Tibial nerve (tissue), 4 donors: ENCODE data around the gene KIF21A. TPM values are rescaled to one million over a fixed set of nuclear protein-coding genes. Genes with fewer than 3 reads are reported as not detected.

Experiments
- DNase-seq, 2 donors: peaks; one replicate each; pipeline ENCODE4 v3.0.0-alpha.2; 2019; ENCODE audit warnings: low spot score in 2 of 2
- H3K27ac ChIP-seq, 4 donors: fragments of 200-600 bp; sonication (generic) in 3 of 4; one replicate each; pipeline ENCODE4 v1.5.1; 2017 to 2019; ENCODE audit warnings: mild to moderate bottlenecking in 1 of 4
- H3K27me3 ChIP-seq, 2 donors: fragments of 200-600 bp; sonication (generic) in 1 of 2; one replicate each; pipeline versions ENCODE4 v1.5.1 to v1.6.0; 2017 to 2019
- H3K36me3 ChIP-seq, 3 donors: fragments of 200-600 bp; sonication (generic); one replicate each; pipeline ENCODE4 v1.5.1; 2018 to 2019
- H3K4me1 ChIP-seq, 4 donors: fragments of 200-600 bp; sonication (generic) in 3 of 4; one replicate each; pipeline ENCODE4 v1.5.1; 2017 to 2019
- H3K4me3 ChIP-seq, 4 donors: fragments of 200-600 bp; sonication (generic) in 3 of 4; one replicate each; pipeline ENCODE4 v1.5.1; 2017 to 2019; ENCODE audit warnings: mild to moderate bottlenecking in 1 of 4, moderate library complexity in 1 of 4
- H3K9me3 ChIP-seq, 4 donors: fragments of 200-600 bp; sonication (generic) in 3 of 4; one replicate each; pipeline ENCODE4 v1.5.1; 2017 to 2019
- CTCF ChIP-seq, 5 experiments: fragments of 200-600 bp in 3 of 5; fragments of 450-650 bp in 2 of 5; sonication (generic) in 3 of 5; IDR thresholded peaks; one replicate each; pipeline ENCODE4 v1.5.1; 2016 to 2019; ENCODE audit warnings: antibody characterized with exemption in 5 of 5, mild to moderate bottlenecking in 3 of 5, moderate library complexity in 2 of 5
- EP300 ChIP-seq, 2 donors: sonication (generic); formaldehyde crosslinking; IDR thresholded peaks; one replicate each; pipeline ENCODE4 v1.6.1; 2017; ENCODE audit warnings: antibody characterized with exemption in 2 of 2, mild to moderate bottlenecking in 1 of 2
- POLR2A ChIP-seq, 2 donors: fragments of 450-650 bp; IDR thresholded peaks; one replicate each; pipeline ENCODE4 v1.6.1; 2017; ENCODE audit warnings: antibody characterized with exemption in 2 of 2, mild to moderate bottlenecking in 2 of 2, moderate library complexity in 2 of 2
- WGBS, 2 donors: methylation state at CpG; one replicate each; pipeline ENCODE4 v1.1.5; 2018; 5-methylcytosine and 5-hydroxymethylcytosine counted together
- total RNA-seq, 4 donors: library from RNA; depleted of rRNA; stranded (reverse); fragments of >200 nt; gene quantifications; one replicate each; pipeline ENCODE4 v1.1.0, GENCODE V29; 2016

The KIF21A gene
- total RNA-seq, 4 donors from 2014 or later = 13.5 to 56.6 (median 30.2) TPM

DNA sequence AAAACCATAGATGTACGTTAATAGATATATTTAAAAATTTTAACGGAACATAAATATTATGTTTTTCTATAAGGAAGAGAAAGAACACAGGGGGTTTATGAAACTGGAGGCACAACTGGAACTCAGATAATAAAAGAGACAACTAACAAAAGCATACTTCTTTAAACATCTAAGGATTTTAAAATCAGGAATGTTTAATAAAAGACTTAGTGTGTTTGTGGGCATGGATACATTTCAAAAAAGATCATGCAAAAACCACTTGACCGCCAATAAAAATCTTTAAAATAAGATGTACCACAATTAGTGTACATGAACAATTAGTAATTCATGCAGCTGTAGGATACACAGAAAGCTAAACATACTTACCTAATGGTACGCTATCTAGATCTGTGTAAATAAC, 113.0 kb downstream of the KIF21A start:
- Histone ChIP-seq H3K4me1 (no peaks in the 10 kb centered on the region), H3K36me3 (peaks cover 0 to 33% (median 0%) of the 10 kb centered on the region in 3 donors), H3K27ac (no peak overlapping the region), H3K27me3 (no peaks in the 10 kb centered on the region), H3K9me3 (no peaks in the 10 kb centered on the region), H3K4me3 (no peak overlapping the region)
- TF ChIP-seq EP300 (IDR thresholded peaks at IDR 0.05) = no peak
- TF ChIP-seq POLR2A (IDR thresholded peaks at IDR 0.05) = no peak
- TF ChIP-seq CTCF (IDR thresholded peaks at IDR 0.05) = no peak
- no peak for DNase-seq
- 91 to 93% methylated on average over 4 of the region's 4 CpGs for WGBS, 2 donors

DNA sequence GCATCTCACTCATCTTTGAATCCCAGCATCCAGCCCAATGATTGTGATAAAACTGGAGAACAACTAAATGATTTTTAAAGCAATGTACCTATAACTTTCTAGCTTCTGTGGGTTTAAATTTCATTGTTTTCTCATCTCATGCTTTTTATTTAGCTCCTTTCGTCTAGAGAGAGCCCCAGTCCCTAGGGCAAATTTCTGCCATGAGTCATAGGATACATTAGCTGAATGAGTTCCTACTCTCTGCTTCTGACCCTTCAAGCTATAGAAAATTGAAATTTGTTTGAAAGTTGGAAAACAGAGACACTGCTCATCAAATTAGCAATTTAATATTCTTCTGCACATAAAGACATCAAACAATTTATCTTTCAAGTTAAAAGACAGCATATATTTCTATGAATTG, 113.9 kb downstream of the KIF21A start:
- H3K36me3 ChIP-seq = peaks cover 0 to 33% (median 0%) of the 10 kb centered on the region in 3 donors
- H3K9me3 ChIP-seq = no peaks in the 10 kb centered on the region
- H3K27me3 ChIP-seq = no peaks in the 10 kb centered on the region
- H3K4me1 ChIP-seq = no peaks in the 10 kb centered on the region
- DNase-seq = no peak
- H3K4me3 ChIP-seq = no peak overlapping the region
- 41 to 58% methylated on average over 1 of the region's 1 CpG for WGBS, 2 donors
- TF ChIP-seq CTCF (IDR thresholded peaks at IDR 0.05) (no peak), EP300 (IDR thresholded peaks at IDR 0.05) (no peak), POLR2A (IDR thresholded peaks at IDR 0.05) (no peak)
- H3K27ac ChIP-seq = no peak overlapping the region

DNA sequence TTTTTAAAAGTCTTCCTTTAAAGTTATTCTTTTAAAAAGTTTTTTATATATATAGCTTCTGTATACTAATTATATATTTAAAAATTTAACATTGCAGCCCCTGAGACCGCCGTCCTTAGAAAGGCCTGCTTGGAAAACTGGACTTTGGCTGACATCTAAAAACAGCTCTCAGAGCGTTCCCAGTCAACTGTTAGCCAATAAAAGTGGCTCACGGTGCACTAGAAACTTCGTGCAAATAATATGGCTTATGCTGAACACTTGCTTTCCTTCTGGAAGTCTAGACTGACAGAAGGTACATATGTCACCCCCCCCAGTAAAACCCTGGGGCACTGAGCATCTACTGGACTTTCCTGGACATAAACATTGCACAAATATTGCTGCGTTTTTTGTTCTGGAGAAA, 115.0 kb downstream of the KIF21A start:
- no peaks in the 10 kb centered on the region for H3K27me3 ChIP-seq

DNA sequence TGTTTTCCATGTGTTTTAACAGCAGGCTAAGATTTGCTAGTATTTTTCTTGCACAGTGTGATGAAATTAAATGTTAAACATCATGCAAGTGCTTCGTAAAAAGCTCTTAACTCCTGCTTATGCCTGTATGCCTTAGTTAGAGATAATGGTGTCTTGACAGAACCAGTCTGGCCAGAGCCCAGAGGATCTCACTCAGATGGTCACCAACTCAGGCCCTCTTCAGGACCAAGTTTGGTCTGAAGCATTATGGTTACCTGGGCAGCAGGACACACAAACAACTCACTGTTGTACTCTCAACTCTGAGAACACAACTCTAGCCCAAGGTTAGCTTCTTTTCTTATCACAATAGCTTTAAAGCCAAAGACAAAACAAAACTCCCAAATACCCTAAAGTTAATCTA, 115.4 kb downstream of the KIF21A start:
- peaks cover 0 to 28% (median 0%) of the 10 kb centered on the region in 3 donors for H3K36me3 ChIP-seq
- no peaks in the 10 kb centered on the region for H3K27me3 ChIP-seq
- H3K27ac ChIP-seq = no peak overlapping the region
- TF ChIP-seq EP300 (IDR thresholded peaks at IDR 0.05) (no peak), POLR2A (IDR thresholded peaks at IDR 0.05) (no peak), CTCF (IDR thresholded peaks at IDR 0.05) (no peak)
- no peak for DNase-seq
- H3K4me1 ChIP-seq = no peaks in the 10 kb centered on the region
- 89 to 93% methylated on average over 1 of the region's 1 CpG for WGBS, 2 donors
- no peak overlapping the region for H3K4me3 ChIP-seq
- H3K9me3 ChIP-seq = no peaks in the 10 kb centered on the region

More for the DNA sequence above, 115.0 kb downstream of the KIF21A start:
- WGBS, 2 donors = 80 to 91% methylated on average over 6 of the region's 6 CpGs
- Histone ChIP-seq H3K9me3 (no peaks in the 10 kb centered on the region), H3K4me3 (no peak overlapping the region), H3K27ac (no peak overlapping the region), H3K36me3 (peaks cover 0 to 32% (median 0%) of the 10 kb centered on the region in 3 donors), H3K4me1 (no peaks in the 10 kb centered on the region)
- TF ChIP-seq EP300 (IDR thresholded peaks at IDR 0.05) (no peak), CTCF (IDR thresholded peaks at IDR 0.05) (no peak), POLR2A (IDR thresholded peaks at IDR 0.05) (no peak)
- DNase-seq = no peak

GRCh38 chr12:39319180-39319579, 123.7 kb downstream of the KIF21A start:
- TF ChIP-seq CTCF (IDR thresholded peaks at IDR 0.05) (no peak), EP300 (IDR thresholded peaks at IDR 0.05) (no peak), POLR2A (IDR thresholded peaks at IDR 0.05) (no peak)
- 85 to 86% methylated on average over 3 of the region's 3 CpGs for WGBS, 2 donors
- H3K4me3 ChIP-seq = no peak overlapping the region
- no peaks in the 10 kb centered on the region for H3K27me3 ChIP-seq
- DNase-seq = no peak
- H3K9me3 ChIP-seq = no peaks in the 10 kb centered on the region
- H3K36me3 ChIP-seq = no peaks in the 10 kb centered on the region
- H3K27ac ChIP-seq = no peak overlapping the region
- no peaks in the 10 kb centered on the region for H3K4me1 ChIP-seq
